ENCODE measurements around the gene TCF23. TPM values are rescaled to one million over a fixed set of nuclear protein-coding genes. Genes with fewer than 3 reads are reported as not detected.

The TCF23 gene
- total RNA-seq, 1 experiment from 2014 or later: not detected

DNA sequence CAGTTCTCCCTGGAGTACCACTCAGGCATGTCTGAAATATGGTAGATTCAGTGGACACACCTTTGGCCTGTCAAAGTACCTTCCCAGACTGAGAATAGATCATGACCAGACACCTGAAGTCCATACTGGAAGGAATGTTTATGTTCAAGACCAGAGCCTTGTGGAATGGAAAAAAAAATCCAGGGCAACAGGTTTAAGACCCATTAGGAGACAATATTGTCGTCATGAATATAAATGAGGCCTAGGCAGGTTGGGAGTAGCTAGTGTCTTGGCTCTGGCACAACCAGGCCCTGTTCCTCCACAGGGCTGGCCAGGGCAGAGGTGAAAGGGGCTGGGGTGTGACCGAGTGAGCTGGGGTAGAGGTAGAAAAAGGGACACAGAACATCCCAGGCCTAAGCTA, 49.8 kb downstream of the TCF23 start:
- Histone ChIP-seq H3K36me3 (ENCODE audit: low read depth, low read length) (peaks cover 13% of the 10 kb centered on the region; the same call in 1 of the 2 replicates), H2AFZ (ENCODE audit: low read length) (no peak overlapping the region), H3K4me2 (ENCODE audit: low read length) (no peak overlapping the region), H3K9me2 (replicated peaks; ENCODE audit: low read length) (no peaks in the 10 kb centered on the region), H3K9me3 (ENCODE audit: low read length) (no peaks in the 10 kb centered on the region), H3K27ac (ENCODE audit: low read length) (no peak overlapping the region), H3K4me3 (ENCODE audit: low read length) (no peak overlapping the region), H3K9ac (ENCODE audit: low read length) (no peak overlapping the region), H3K27me3 (ENCODE audit: low read length) (no peaks in the 10 kb centered on the region), H4K20me1 (ENCODE audit: low read length) (no peaks in the 10 kb centered on the region), H3F3A (ENCODE audit: low read length, unreplicated experiment) (no peaks in the 10 kb centered on the region), H3K79me2 (ENCODE audit: low read length) (no peaks in the 10 kb centered on the region), H3K4me1 (ENCODE audit: insufficient read depth, low read length) (no peaks in the 10 kb centered on the region)
- DNase-seq (no peak), ATAC-seq (no peak)
- intact Hi-C loops (cut with micrococcal nuclease): no loop called here
- POLR2A ChIA-PET (ENCODE audit: unreplicated experiment): no interaction called here
- TF ChIP-seq EZH2phosphoT487 (IDR thresholded peaks at IDR 0.05; ENCODE audit: borderline replicate concordance, low read length) (no peak), EZH2 (IDR thresholded peaks at IDR 0.05; ENCODE audit: low read length, unreplicated experiment) (no peak)
- TF ChIP-seq, protein P1, sequence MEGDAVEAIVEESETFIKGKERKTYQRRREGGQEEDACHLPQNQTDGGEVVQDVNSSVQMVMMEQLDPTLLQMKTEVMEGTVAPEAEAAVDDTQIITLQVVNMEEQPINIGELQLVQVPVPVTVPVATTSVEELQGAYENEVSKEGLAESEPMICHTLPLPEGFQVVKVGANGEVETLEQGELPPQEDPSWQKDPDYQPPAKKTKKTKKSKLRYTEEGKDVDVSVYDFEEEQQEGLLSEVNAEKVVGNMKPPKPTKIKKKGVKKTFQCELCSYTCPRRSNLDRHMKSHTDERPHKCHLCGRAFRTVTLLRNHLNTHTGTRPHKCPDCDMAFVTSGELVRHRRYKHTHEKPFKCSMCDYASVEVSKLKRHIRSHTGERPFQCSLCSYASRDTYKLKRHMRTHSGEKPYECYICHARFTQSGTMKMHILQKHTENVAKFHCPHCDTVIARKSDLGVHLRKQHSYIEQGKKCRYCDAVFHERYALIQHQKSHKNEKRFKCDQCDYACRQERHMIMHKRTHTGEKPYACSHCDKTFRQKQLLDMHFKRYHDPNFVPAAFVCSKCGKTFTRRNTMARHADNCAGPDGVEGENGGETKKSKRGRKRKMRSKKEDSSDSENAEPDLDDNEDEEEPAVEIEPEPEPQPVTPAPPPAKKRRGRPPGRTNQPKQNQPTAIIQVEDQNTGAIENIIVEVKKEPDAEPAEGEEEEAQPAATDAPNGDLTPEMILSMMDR (conservative IDR thresholded peaks at IDR 0.05; ENCODE audit: low read depth, low read length): no peak
- no TSS peak for BruUV-seq (replicated peaks)
- CTCF ChIA-PET: interaction anchor here (0.8 kb wide), 1 partner anchor 81 kb away, joined by 3 read pairs; no protein-coding TSS in a partner anchor

DNA sequence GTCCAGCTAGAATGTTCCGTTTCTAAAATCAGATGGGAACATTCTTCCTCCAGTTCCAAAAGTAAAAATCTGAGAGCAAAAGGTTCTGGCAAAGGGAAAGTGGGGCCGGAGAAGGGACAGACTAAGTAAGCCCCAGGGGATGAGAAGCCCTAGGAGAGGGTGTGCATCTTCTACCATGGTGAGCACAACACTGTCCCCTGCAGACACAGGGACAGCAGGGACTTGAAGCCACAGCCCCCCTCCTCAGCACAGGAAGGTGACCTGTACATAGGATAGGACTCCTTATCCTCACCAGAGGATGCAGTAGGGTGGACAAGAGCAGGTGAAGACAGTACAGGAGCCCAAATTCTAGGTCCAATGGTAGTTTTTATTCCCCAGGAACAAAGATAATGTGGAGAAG, 50.4 kb downstream of the TCF23 start:
- H4K20me1 ChIP-seq (ENCODE audit: low read length): no peaks in the 10 kb centered on the region
- no peaks in the 10 kb centered on the region for H3K9me3 ChIP-seq (ENCODE audit: low read length)
- H3F3A ChIP-seq (ENCODE audit: low read length, unreplicated experiment): no peaks in the 10 kb centered on the region
- no peak overlapping the region for H3K4me2 ChIP-seq (ENCODE audit: low read length)
- ChIA-PET CTCF (interaction anchor here (0.8 kb wide), 1 partner anchor 81 kb away, joined by 3 read pairs; no protein-coding TSS in a partner anchor), POLR2A (ENCODE audit: unreplicated experiment) (no interaction called here)
- H3K9ac ChIP-seq (ENCODE audit: low read length): no peak overlapping the region
- no peak overlapping the region for H3K4me3 ChIP-seq (ENCODE audit: low read length)
- DNase-seq (no peak), ATAC-seq (no peak)
- peaks cover 19% of the 10 kb centered on the region; the same call in 1 of the 2 replicates for H3K36me3 ChIP-seq (ENCODE audit: low read depth, low read length)
- no peak overlapping the region for H2AFZ ChIP-seq (ENCODE audit: low read length)
- no peaks in the 10 kb centered on the region for H3K9me2 ChIP-seq (replicated peaks; ENCODE audit: low read length)
- no peak overlapping the region for H3K27ac ChIP-seq (ENCODE audit: low read length)
- TF ChIP-seq, protein P1 (conservative IDR thresholded peaks at IDR 0.05; ENCODE audit: low read depth, low read length): no peak
- TF ChIP-seq EZH2phosphoT487 (IDR thresholded peaks at IDR 0.05; ENCODE audit: borderline replicate concordance, low read length) (no peak), EZH2 (IDR thresholded peaks at IDR 0.05; ENCODE audit: low read length, unreplicated experiment) (no peak)
- H3K4me1 ChIP-seq (ENCODE audit: insufficient read depth, low read length): no peaks in the 10 kb centered on the region
- intact Hi-C loops (cut with micrococcal nuclease): no loop called here
- H3K79me2 ChIP-seq (ENCODE audit: low read length): no peaks in the 10 kb centered on the region
- no peaks in the 10 kb centered on the region for H3K27me3 ChIP-seq (ENCODE audit: low read length)
- BruUV-seq (replicated peaks): no TSS peak

DNA sequence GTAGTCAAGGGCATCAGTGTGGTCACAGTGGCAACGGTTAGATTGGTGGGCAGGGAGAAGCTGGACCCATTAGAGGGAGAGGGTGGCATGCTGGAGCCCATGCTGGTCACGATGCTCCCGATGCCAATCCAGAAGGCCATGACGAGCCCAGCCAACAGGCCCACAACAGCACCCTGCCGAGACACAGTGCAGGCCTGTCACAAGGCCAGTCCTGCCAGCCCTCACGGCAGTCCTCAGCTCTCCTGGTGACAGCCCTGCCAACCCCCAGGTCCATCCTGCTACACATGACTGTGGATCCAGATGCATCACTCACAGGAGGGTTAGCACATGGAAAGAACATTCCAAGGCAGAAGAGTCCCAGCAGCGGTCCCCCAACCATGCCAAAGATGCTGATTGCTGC, 52.9 kb downstream of the TCF23 start:
- H3K9me3 ChIP-seq (ENCODE audit: low read length): no peaks in the 10 kb centered on the region
- DNase-seq: no peak
- H3K9me2 ChIP-seq (replicated peaks; ENCODE audit: low read length): no peaks in the 10 kb centered on the region
- TF ChIP-seq EZH2phosphoT487 (IDR thresholded peaks at IDR 0.05; ENCODE audit: borderline replicate concordance, low read length) (no peak), EZH2 (IDR thresholded peaks at IDR 0.05; ENCODE audit: low read length, unreplicated experiment) (no peak)
- TF ChIP-seq, protein P1 (conservative IDR thresholded peaks at IDR 0.05; ENCODE audit: low read depth, low read length): no peak
- no peak overlapping the region for H2AFZ ChIP-seq (ENCODE audit: low read length)
- POLR2A ChIA-PET (ENCODE audit: unreplicated experiment): no interaction called here
- no peaks in the 10 kb centered on the region for H3K4me1 ChIP-seq (ENCODE audit: insufficient read depth, low read length)
- H3K79me2 ChIP-seq (ENCODE audit: low read length): no peaks in the 10 kb centered on the region
- H3K4me3 ChIP-seq (ENCODE audit: low read length): no peak overlapping the region
- BruUV-seq (replicated peaks): no TSS peak
- no peaks in the 10 kb centered on the region for H3F3A ChIP-seq (ENCODE audit: low read length, unreplicated experiment)
- intact Hi-C loops (cut with micrococcal nuclease): no loop called here
- no peak overlapping the region for H3K4me2 ChIP-seq (ENCODE audit: low read length)
- H3K36me3 ChIP-seq (ENCODE audit: low read depth, low read length): peaks cover 26% of the 10 kb centered on the region; the same call in 1 of the 2 replicates
- no peak overlapping the region for H3K27ac ChIP-seq (ENCODE audit: low read length)
- no peaks in the 10 kb centered on the region for H4K20me1 ChIP-seq (ENCODE audit: low read length)
- no peaks in the 10 kb centered on the region for H3K27me3 ChIP-seq (ENCODE audit: low read length)
- CTCF ChIA-PET: no interaction called here
- no peak overlapping the region for H3K9ac ChIP-seq (ENCODE audit: low read length)
- ATAC-seq: no peak

Data from PC-3 (cell line).